Gastrocnemius medialis (tissue), 4 donors: Measurements from ENCODE around the gene RAD51B. TPM values are rescaled to one million over a fixed set of nuclear protein-coding genes. Genes with fewer than 3 reads are reported as not detected.

Source experiments
- ATAC-seq, 2 donors: fragments of 150-250 bp; one replicate each; pipeline ENCODE4 v1.9.1; 2016
- DNase-seq, 2 donors: peaks; one replicate each; pipeline ENCODE4 v3.0.0-alpha.2; 2019
- H3K27ac ChIP-seq, 4 donors: fragments of 200-600 bp; sonication (generic); 1 replicate in 1 of 4; 2 replicates in 3 of 4; pipeline ENCODE4 v1.5.1; 2016 to 2018; ENCODE audit warnings: mild to moderate bottlenecking in 2 of 4, moderate library complexity in 1 of 4
- H3K27me3 ChIP-seq, 3 donors: fragments of 200-600 bp; sonication (generic) in 2 of 3; 1 replicate in 1 of 3; 2 replicates in 2 of 3; pipeline versions ENCODE4 v1.5.1 to v1.6.0; 2016 to 2019; ENCODE audit warnings: mild to moderate bottlenecking in 1 of 3, moderate library complexity in 1 of 3
- H3K36me3 ChIP-seq, 2 donors: fragments of 200-600 bp; sonication (generic) in 1 of 2; one replicate each; pipeline ENCODE4 v1.5.1; 2017 to 2018
- H3K4me1 ChIP-seq, 2 donors: fragments of 200-600 bp; sonication (generic) in 1 of 2; one replicate each; pipeline ENCODE4 v1.5.1; 2016 to 2017; ENCODE audit warnings: mild to moderate bottlenecking in 2 of 2
- H3K4me3 ChIP-seq, 4 donors: fragments of 200-600 bp; sonication (generic) in 3 of 4; 1 replicate in 1 of 4; 2 replicates in 3 of 4; pipeline ENCODE4 v1.5.1; 2016 to 2019; ENCODE audit warnings: mild to moderate bottlenecking in 2 of 4
- H3K9me3 ChIP-seq, 3 donors: fragments of 200-600 bp; sonication (generic) in 2 of 3; 1 replicate in 1 of 3; 2 replicates in 2 of 3; pipeline ENCODE4 v1.5.1; 2016 to 2019
- CTCF ChIP-seq, 5 experiments: fragments of 450-650 bp in 3 of 5; fragments of 200-600 bp in 2 of 5; sonication (generic) in 2 of 5; IDR thresholded peaks in 4 of 5; conservative IDR thresholded peaks in 1 of 5; 1 replicate in 4 of 5; 2 replicates in 1 of 5; pipeline ENCODE4 v1.5.1; 2016 to 2019; ENCODE audit warnings: antibody characterized with exemption in 5 of 5, mild to moderate bottlenecking in 3 of 5, moderate library complexity in 3 of 5
- POLR2A ChIP-seq, 2 donors: fragments of 450-650 bp; IDR thresholded peaks; one replicate each; pipeline ENCODE4 v1.6.1; 2017; ENCODE audit warnings: antibody characterized with exemption in 2 of 2, mild to moderate bottlenecking in 2 of 2, moderate library complexity in 2 of 2
- in situ Hi-C, 4 donors: fragments of 200-750 bp; cut with MboI; loops; one replicate each; pipeline versions ENCODE4 v1.15.0 to v1.8.0; 2017; ENCODE audit warnings: low sequenced_read_pairs in 4 of 4
- intact Hi-C: fragments of 100-400 bp; cut with DNase I; formaldehyde crosslinking; loops from one replicate; pipeline ENCODE4 v1.15.1; 2023; ENCODE audit warnings: low total_unique reads
- total RNA-seq, 4 donors: library from RNA; depleted of rRNA; stranded (reverse); fragments of >200 nt; gene quantifications; one replicate each; pipeline versions ENCODE4 v1.1.0 to v1.2.3, GENCODE V29; 2016

Gene RAD51B
- total RNA-seq, 4 donors from 2014 or later = 1.6 to 3.3 (median 2.4) TPM

- H3K27me3 ChIP-seq = no peaks in the 10 kb centered on the region
- no peak for DNase-seq
- H3K36me3 ChIP-seq = no peaks in the 10 kb centered on the region
- in situ Hi-C loops = no loop called here
- intact Hi-C loops = no loop called here
- H3K4me1 ChIP-seq = peaks cover 30 to 41% of the 10 kb centered on the region in 2 donors
- ATAC-seq = no peak
- no peaks in the 10 kb centered on the region for H3K9me3 ChIP-seq
- TF ChIP-seq POLR2A (IDR thresholded peaks at IDR 0.05) (no peak), CTCF (IDR thresholded peaks at IDR 0.05 in 4 of 5, conservative IDR thresholded peaks at IDR 0.05 in 1 of 5) (no peak)
- no peak overlapping the region for H3K4me3 ChIP-seq
- no peak overlapping the region for H3K27ac ChIP-seq
Measured at GRCh38 chr14:68558096-68558495, 738.5 kb downstream of the RAD51B start.

- H3K36me3 ChIP-seq = no peaks in the 10 kb centered on the region
- no peak for ATAC-seq
- H3K4me3 ChIP-seq = no peak overlapping the region
- H3K27ac ChIP-seq = no peak overlapping the region
- H3K9me3 ChIP-seq = no peaks in the 10 kb centered on the region
- intact Hi-C loops (no loop called here), in situ Hi-C loops (no loop called here)
- no peak for DNase-seq
- H3K27me3 ChIP-seq = no peaks in the 10 kb centered on the region
- H3K4me1 ChIP-seq = peaks cover 26 to 43% of the 10 kb centered on the region in 2 donors
- TF ChIP-seq CTCF (IDR thresholded peaks at IDR 0.05 in 4 of 5, conservative IDR thresholded peaks at IDR 0.05 in 1 of 5) = no peak
- TF ChIP-seq POLR2A (IDR thresholded peaks at IDR 0.05) = no peak
Measured at GRCh38 chr14:68559949-68560348, 740.4 kb downstream of the RAD51B start.

GRCh38 chr14:68561531-68562007 lies 742.0 kb downstream of the RAD51B start:
- Histone ChIP-seq H3K4me1 (peaks cover 15 to 42% of the 10 kb centered on the region in 2 donors), H3K4me3 (no peak overlapping the region), H3K27me3 (no peaks in the 10 kb centered on the region), H3K36me3 (no peaks in the 10 kb centered on the region), H3K9me3 (no peaks in the 10 kb centered on the region), H3K27ac (no peak overlapping the region)
- intact Hi-C loops (no loop called here), in situ Hi-C loops (no loop called here)
- TF ChIP-seq CTCF (IDR thresholded peaks at IDR 0.05 in 4 of 5, conservative IDR thresholded peaks at IDR 0.05 in 1 of 5) = no peak
- no peak for TF ChIP-seq POLR2A (IDR thresholded peaks at IDR 0.05)
- no peak for DNase-seq
- no peak for ATAC-seq

- Histone ChIP-seq H3K4me1 (peaks cover 15 to 42% of the 10 kb centered on the region in 2 donors), H3K27me3 (no peaks in the 10 kb centered on the region), H3K4me3 (no peak overlapping the region), H3K9me3 (no peaks in the 10 kb centered on the region), H3K27ac (peak overlapping the region; percentile 55 to 74 (median 63)), H3K36me3 (no peaks in the 10 kb centered on the region)
- intact Hi-C loops = no loop called here
- TF ChIP-seq POLR2A (IDR thresholded peaks at IDR 0.05) (no peak), CTCF (IDR thresholded peaks at IDR 0.05 in 4 of 5, conservative IDR thresholded peaks at IDR 0.05 in 1 of 5) (no peak)
- DNase-seq (no peak), ATAC-seq (no peak)
- in situ Hi-C loops = no loop called here
Measured at GRCh38 chr14:68562911-68563250, 743.3 kb downstream of the RAD51B start.
